NCI-H1417 (cell line): ENCODE results near the gene CCDC167.
A peak's percentile ranks its signal among the peaks of the same experiment; 100 is the strongest.
"Not testable (repeated sequence)": the region's sequence is repeated elsewhere in the genome, so short reads cannot be mapped to it uniquely, and the experiment has no call there.

Source experiments
- DNase-seq, 3 experiments: peaks; one replicate each; lab custom pipeline; 2025; lab: John Stamatoyannopoulos, UW

The CCDC167 gene

GRCh38 chr6:37473364-37474095, 26.2 kb downstream of the CCDC167 start:
- peak in 1 of 3 experiments; percentile 20 for DNase-seq

- no peak for DNase-seq
Measured at GRCh38 chr6:37467718-37468117, 32.0 kb downstream of the CCDC167 start.

GRCh38 chr6:37463110-37463509, 36.6 kb downstream of the CCDC167 start:
- no peak for DNase-seq

GRCh38 chr6:37460805-37461204, 38.9 kb downstream of the CCDC167 start:
- DNase-seq: no peak

- peak; percentile 68 to 95 (median 85) for DNase-seq
Measured at GRCh38 chr6:37459981-37460800, 39.5 kb downstream of the CCDC167 start.

- no peak for DNase-seq
Measured at GRCh38 chr6:37456816-37457560, 42.7 kb downstream of the CCDC167 start.

- no peak for DNase-seq
Measured at GRCh38 chr6:37456126-37456525, 43.6 kb downstream of the CCDC167 start.

- peak in 1 of 3 experiments; percentile 77 for DNase-seq
Measured at GRCh38 chr6:37454420-37455140, 45.1 kb downstream of the CCDC167 start.

GRCh38 chr6:37452522-37452921, 47.2 kb downstream of the CCDC167 start:
- no peak for DNase-seq

- no peak for DNase-seq
Measured at GRCh38 chr6:37451441-37452193, 48.1 kb downstream of the CCDC167 start.

- DNase-seq: no peak
Measured at GRCh38 chr6:37449984-37450383, 49.7 kb downstream of the CCDC167 start.

GRCh38 chr6:37443216-37443542, 56.5 kb downstream of the CCDC167 start:
- not testable (repeated sequence) for DNase-seq

- DNase-seq: no peak
Measured at GRCh38 chr6:37442416-37443215, 57.1 kb downstream of the CCDC167 start.

- no peak for DNase-seq
Measured at GRCh38 chr6:37441651-37442050, 58.0 kb downstream of the CCDC167 start.

GRCh38 chr6:37438930-37439329, 60.8 kb downstream of the CCDC167 start:
- DNase-seq: no peak

GRCh38 chr6:37435816-37436215, 63.9 kb downstream of the CCDC167 start:
- DNase-seq: no peak

- DNase-seq: no peak
Measured at GRCh38 chr6:37435373-37435772, 64.3 kb downstream of the CCDC167 start.

- DNase-seq: peak in 2 of 3 experiments; percentile 4 to 41
Measured at GRCh38 chr6:37433657-37434271, 65.9 kb downstream of the CCDC167 start.
